GM19035 (cell line): ENCODE data around the gene FTL.
"Not testable (repeated sequence)": the region's sequence is repeated elsewhere in the genome, so short reads cannot be mapped to it uniquely, and the experiment has no call there.

Experiments
- ATAC-seq: cut with Tn5 transposase; IDR thresholded peaks from one replicate; pipeline ENCODE4 v1.9.1; 2021; ENCODE audit not compliant: unreplicated experiment

FTL gene

GRCh38 chr19:48965040-48965805 is at the start of gene FTL:
Gene FTL (plus strand): TSS chr19:48965309. CDS start chr19:48965508, 199 bp downstream.
- ATAC-seq, result peak; percentile 56

DNA sequence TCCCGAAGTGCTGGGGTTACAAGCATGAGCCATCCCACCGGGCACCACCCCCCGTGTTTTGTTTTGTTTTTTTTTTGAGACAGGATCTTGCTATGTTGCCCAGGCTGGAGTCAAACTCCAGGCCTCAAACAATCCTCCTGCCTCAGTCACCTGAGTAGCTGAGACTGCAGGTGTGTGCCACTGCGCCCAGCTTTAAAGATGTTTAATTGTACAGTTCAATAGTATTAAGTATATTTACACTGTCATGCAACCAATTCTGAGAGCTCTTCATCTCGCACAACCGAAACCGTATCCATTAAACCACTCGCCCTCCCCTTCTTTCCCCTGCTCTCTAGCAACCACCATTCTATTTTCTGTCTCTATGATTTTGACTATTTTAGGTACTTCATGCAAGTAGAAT is 49.4 kb upstream of the FTL start:
- ATAC-seq, result no peak

DNA sequence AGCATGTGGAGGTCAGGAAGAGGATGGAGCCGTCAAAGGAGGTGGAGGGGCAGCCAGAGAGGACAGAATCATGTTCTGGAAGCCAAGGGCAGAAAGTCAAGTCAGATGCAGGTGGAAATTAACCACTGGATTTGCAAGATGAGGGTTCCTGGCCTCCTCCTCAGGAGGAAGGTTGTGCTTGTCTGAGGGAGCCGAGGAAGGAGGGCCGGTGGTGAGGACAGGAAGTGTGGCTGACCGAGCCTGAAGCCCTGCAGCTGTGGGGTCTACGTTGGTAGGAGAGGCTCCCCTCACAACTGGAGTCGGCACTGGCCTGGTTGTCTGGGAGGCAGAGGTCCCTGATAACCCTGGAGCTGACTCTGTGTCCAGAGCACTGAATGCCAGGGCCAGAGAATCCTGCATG is 47.0 kb upstream of the FTL start:
- no peak for ATAC-seq

DNA sequence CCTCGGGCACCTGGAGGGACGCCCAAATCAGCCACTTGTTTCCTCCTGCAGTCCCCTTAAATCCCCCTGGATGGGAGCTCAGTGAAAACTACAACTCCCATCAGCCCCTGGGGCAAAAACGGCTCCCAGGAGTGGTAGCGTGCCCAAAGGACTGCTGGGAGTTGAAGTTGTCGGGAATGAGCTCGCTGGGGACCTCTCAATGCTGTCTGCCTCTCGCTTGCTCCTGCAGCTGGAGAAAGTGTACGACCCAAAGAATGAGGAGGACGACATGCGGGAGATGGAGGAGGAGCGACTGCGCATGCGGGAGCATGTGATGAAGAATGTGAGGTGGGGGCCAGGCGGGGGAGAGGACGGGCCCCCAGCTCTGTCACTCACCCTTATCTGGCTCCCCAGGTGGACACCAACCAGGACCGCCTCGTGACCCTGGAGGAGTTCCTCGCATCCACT is 46.3 kb upstream of the FTL start:
- ATAC-seq, result no peak

GRCh38 chr19:48919271-48919670 is 45.8 kb upstream of the FTL start:
- not testable (repeated sequence) for ATAC-seq

- ATAC-seq, result no peak
Measured at GRCh38 chr19:48920949-48921348, 44.2 kb upstream of the FTL start.

DNA sequence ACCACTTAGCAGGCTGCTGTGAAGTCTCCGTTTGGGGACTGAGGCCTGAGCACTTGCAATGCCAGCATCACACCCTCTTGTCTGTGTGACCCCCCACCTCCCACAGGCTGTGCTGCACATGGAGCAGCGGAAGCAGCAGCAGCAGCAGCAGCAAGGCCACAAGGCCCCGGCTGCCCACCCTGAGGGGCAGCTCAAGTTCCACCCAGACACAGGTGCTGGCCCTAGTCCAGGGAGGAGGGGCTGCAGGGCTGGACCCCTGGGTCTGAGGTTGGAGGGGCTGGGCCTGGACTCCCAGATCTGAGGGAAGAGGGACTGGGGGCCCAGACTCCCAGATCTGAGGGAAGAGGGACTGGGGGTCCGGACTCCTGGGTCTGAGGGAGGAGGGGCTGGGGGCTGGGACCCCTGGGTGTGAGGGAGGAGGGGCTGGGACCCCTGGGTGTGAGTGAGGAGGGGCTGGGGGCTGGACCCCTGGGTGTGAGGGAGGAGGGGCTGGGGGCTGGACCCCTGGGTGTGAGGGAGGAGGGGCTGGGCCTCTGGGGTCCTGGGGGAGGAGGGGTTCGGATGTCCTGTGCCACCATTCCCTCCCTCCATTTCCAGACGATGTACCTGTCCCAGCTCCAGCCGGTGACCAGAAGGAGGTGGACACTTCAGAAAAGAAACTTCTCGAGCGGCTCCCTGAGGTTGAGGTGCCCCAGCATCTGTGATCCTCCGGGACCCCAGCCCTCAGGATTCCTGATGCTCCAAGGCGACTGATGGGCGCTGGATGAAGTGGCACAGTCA is 43.2 kb upstream of the FTL start:
- no peak for ATAC-seq

DNA sequence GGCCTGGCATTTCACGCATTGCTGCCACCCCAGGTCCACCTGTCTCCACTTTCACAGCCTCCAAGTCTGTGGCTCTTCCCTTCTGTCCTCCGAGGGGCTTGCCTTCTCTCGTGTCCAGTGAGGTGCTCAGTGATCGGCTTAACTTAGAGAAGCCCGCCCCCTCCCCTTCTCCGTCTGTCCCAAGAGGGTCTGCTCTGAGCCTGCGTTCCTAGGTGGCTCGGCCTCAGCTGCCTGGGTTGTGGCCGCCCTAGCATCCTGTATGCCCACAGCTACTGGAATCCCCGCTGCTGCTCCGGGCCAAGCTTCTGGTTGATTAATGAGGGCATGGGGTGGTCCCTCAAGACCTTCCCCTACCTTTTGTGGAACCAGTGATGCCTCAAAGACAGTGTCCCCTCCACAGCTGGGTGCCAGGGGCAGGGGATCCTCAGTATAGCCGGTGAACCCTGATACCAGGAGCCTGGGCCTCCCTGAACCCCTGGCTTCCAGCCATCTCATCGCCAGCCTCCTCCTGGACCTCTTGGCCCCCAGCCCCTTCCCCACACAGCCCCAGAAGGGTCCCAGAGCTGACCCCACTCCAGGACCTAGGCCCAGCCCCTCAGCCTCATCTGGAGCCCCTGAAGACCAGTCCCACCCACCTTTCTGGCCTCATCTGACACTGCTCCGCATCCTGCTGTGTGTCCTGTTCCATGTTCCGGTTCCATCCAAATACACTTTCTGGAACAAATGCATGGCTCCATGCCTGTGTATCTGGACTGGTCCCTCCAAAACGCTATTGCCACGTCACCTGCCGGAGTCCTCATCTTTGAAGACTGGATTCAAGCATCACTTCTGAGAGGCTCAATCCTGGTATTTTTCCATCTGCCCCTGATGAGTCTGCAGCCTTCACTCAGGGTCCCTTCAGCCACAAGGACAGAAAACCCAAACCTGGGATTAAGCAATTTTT is 42.3 kb upstream of the FTL start:
- no peak for ATAC-seq

DNA sequence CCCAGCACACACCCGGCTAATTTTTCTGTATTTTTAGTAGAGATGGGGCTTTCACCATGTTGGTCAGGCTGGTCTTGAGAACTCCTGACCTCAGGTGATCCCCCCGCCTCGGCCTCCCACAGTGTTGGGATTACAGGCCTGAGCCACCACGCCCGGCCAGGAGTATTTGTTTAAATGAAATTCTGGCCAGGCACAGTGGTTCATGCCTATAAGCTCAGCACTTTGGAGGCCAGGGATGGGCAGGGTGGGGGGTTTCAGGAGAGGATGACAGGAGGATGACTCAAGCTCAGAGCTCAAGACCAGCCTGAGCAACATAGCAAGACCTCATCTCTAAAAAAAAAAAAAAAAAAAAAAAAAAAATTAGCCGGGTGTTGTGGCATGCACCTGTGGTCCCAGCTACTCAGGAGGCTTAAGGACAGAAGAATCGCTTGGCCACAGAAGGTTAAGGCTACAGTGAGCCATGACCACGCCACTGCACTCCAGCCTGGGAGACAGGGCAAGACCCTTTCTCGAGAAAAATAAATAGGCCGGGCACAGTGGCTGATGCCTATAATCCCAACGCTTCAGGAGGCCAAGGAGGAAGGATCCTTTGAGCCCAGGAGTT is 39.8 kb upstream of the FTL start:
- ATAC-seq, result no peak

DNA sequence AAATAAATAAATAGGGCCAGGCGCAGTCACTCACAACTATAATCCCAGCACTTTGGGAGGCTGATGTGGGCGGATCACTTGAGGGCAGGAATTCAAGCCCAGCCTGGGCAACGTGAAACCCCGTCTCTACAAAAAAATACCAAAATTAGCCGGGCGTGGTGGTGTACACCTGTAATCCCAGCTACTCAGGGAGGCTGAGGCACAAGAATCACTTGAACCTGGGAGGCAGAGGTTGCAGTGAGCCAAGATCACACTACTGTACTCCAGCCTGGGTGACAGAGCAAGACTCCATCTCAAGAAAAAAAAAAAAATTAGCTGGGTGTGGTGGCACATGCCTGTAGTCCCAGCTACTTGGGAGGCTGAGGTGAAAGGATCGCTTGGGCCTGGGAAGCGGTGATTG is 39.2 kb upstream of the FTL start:
- ATAC-seq, result not testable (repeated sequence)

- no peak for ATAC-seq
Measured at GRCh38 chr19:48926909-48927308, 38.2 kb upstream of the FTL start.

DNA sequence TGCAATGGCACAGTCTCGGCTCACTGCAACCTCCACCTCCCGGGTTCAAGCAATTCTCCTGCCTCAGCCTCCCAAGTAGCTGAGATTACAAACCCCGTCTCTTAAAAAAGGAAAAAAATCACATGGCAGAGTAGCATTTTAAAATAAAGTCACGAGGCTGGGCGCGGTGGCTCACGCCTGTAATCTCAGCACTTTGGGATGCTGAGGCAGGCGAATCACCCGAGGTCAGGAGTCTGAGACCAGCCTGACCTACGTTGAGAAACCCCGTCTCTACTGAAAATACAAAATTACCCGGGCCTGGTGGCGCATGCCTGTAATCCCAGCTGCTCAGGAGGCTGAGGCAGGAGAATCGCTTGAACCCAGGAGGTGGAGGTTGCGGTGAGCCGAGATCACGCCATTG is 37.4 kb upstream of the FTL start:
- ATAC-seq, result not testable (repeated sequence)

DNA sequence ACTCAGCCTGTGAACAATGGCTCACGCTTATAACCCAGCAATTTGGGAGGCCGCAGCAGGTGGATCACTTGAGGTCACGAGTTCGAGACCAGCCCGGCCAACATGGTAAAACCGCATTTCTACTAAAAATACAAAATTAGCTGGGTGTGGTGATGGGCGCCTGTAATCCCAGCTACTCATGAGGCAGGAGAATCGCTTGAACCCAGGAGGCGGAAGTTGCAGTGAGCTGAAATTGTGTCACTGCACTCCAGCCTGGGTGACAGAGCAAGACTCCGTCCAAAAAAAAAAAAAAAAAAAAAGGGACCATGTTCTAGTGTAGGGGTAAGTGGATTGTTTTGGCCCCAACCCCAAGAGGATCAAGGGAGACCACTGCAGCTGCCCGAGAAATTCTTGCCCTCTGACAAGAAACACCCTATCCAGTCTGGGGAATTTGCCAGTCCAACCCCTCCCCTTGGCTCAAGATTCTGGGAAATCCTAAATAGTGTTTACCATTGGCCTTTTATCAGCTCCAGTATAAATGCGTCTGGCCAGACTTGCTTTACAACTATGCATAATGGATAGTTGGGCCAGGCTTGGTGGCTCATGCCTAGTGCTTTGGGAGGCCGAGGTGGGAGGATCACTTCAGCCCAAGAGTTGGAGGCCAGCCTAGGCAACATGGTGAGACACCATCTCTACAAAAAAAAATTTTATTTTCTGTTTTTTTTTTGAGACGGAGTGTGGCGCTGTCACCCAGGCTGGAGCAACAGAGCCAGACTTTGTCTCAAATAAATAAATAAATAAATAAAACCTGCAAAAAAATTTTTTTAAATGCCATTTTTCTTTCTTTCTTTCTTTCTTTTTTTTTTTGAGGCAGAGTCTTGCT is 36.7 kb upstream of the FTL start:
- ATAC-seq, result no peak

GRCh38 chr19:48933382-48933932 is 31.7 kb upstream of the FTL start, which contains the start of gene DHDH:
Gene DHDH (plus strand): TSS chr19:48933699. CDS start chr19:48933722, 23 bp downstream.
- ATAC-seq, result peak; percentile 59

- ATAC-seq, result no peak
Measured at GRCh38 chr19:48934837-48935236, 30.3 kb upstream of the FTL start.

DNA sequence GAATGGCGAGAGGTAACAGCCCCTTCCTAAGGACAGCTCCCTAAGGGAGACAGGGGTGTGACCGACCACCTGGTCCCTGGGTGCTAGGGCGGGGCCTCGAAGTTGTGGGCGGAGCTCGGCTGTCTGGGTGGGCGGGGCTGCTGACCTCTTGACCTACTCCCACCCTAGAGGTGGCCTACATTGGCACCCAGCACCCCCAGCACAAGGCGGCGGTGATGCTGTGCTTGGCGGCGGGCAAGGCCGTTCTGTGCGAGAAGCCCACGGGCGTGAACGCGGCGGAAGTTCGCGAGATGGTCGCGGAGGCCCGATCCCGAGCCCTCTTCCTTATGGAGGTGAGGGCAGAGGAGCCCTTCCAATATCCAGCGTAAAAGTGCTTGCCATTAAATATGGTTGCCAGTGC is 29.2 kb upstream of the FTL start:
- no peak for ATAC-seq

DNA sequence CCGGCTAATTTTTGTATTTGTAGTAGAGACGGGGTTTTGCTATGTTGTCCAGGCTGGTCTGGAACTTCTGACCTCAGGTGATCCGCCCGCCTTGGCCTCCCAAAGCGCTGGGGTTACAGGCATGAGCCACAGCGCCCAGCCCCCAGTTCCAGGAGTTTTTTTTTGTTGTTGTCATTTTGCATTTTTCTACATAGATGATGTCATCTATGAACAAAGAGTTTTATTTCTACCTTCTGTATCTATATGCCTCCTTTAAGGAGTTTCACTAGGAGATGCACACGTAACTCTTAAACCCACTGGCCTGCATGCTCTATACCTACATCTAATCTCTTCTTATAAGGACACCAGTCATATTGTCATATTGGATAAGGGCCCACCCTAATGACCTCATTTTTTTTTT is 26.9 kb upstream of the FTL start:
- ATAC-seq, result no peak

DNA sequence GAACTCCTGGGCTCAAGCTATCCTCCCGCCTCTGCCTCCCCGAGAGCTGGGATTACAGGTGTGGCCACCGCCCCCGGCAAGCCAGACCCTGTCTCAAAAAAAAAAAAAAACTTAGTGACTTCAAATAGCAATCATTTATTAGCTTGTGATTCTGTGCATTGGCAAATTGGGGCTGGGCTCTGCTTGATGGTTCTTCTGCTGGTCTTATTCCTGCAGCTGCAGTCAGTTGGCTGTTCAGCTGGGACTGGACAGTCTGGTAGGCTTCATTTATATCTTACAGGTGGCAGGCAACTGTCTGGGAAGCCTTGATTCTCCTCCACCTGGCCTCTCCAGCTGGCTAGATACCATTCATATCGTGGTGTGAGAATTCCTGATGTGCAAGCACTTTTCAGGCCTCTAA is 24.2 kb upstream of the FTL start:
- no peak for ATAC-seq

- ATAC-seq, result no peak
Measured at GRCh38 chr19:48943081-48943480, 22.0 kb upstream of the FTL start.
